Activated CD4-positive, alpha-beta T cell treated with anti-CD3 and anti-CD28 coated beads, Interleukin-2, amount 10 ng/mL, durations not matched to agents 24 days and 14 days (primary cell): ENCODE measurements around the gene ANKDD1B. TPM values are rescaled to one million over a fixed set of nuclear protein-coding genes. Genes with fewer than 3 reads are reported as not detected.
"Not testable (repeated sequence)": the region's sequence is repeated elsewhere in the genome, so short reads cannot be mapped to it uniquely, and the experiment has no call there.

Experiments used
- DNase-seq: peaks from one replicate; pipeline ENCODE4 v3.0.0; 2022
- H3K27ac Mint-ChIP-seq: one replicate; pipeline ENCODE4 v1.8.0; 2022; ENCODE audit warnings: mild to moderate bottlenecking, mixed read lengths
- H3K27me3 Mint-ChIP-seq: one replicate; pipeline ENCODE4 v1.8.0; 2022; ENCODE audit warnings: mixed read lengths
- H3K36me3 Mint-ChIP-seq: one replicate; pipeline ENCODE4 v1.8.0; 2022; ENCODE audit warnings: low read depth, mild to moderate bottlenecking, mixed read lengths
- H3K4me1 Mint-ChIP-seq: one replicate; pipeline ENCODE4 v1.8.0; 2021; ENCODE audit warnings: mixed read lengths
- H3K4me3 Mint-ChIP-seq: one replicate; pipeline ENCODE4 v1.8.0; 2022; ENCODE audit warnings: mild to moderate bottlenecking, moderate library complexity, mixed read lengths
- H3K9me3 Mint-ChIP-seq: one replicate; pipeline ENCODE4 v1.8.0; 2021; ENCODE audit warnings: mixed read lengths
- intact Hi-C: fragments of 100-400 bp; cut with micrococcal nuclease; formaldehyde crosslinking; loops from one replicate; pipeline ENCODE4 v1.15.1; 2023
- total RNA-seq: library from RNA; stranded (reverse); gene quantifications from 2 replicates; pipeline ENCODE4 v1.2.3, GENCODE V29; 2022

Gene ANKDD1B
- total RNA-seq, 1 donor from 2014 or later, result 0.40 TPM

- peaks cover 26% of the 10 kb centered on the region for H3K36me3 Mint-ChIP-seq
- H3K4me1 Mint-ChIP-seq, result peaks cover 8% of the 10 kb centered on the region
- peak; percentile 40 for DNase-seq
- no peaks in the 10 kb centered on the region for H3K27me3 Mint-ChIP-seq
- no peaks in the 10 kb centered on the region for H3K9me3 Mint-ChIP-seq
- intact Hi-C loops, result loop anchor here (1.0 kb wide), 1 partner anchor 8 kb away; no protein-coding TSS in a partner anchor
- peak overlapping the region; percentile 40 for H3K4me3 Mint-ChIP-seq
- H3K27ac Mint-ChIP-seq, result peak overlapping the region; percentile 69
These were observed 66.4 kb downstream of the ANKDD1B start for GRCh38 chr5:75677607-75678006.

GRCh38 chr5:75678155-75678554, 66.9 kb downstream of the ANKDD1B start:
- intact Hi-C loops, result loop anchor here (1.0 kb wide), 1 partner anchor 9 kb away; no protein-coding TSS in a partner anchor
- Mint-ChIP-seq H3K27ac (peak overlapping the region; percentile 69), H3K9me3 (no peaks in the 10 kb centered on the region), H3K36me3 (peaks cover 29% of the 10 kb centered on the region), H3K4me1 (peaks cover 8% of the 10 kb centered on the region), H3K27me3 (no peaks in the 10 kb centered on the region), H3K4me3 (no peak overlapping the region)
- DNase-seq, result peak; percentile 55

GRCh38 chr5:75681125-75681830, 70.0 kb downstream of the ANKDD1B start:
- no peak overlapping the region for H3K4me3 Mint-ChIP-seq
- DNase-seq, result no peak
- no peaks in the 10 kb centered on the region for H3K27me3 Mint-ChIP-seq
- no peaks in the 10 kb centered on the region for H3K9me3 Mint-ChIP-seq
- peaks cover 8% of the 10 kb centered on the region for H3K4me1 Mint-ChIP-seq
- intact Hi-C loops, result loop anchor here (1.0 to 2.0 kb wide), 2 partner anchors 344 to 444 kb away; partner anchors contain the start of genes ANKRD31 and HMGCR
- no peak overlapping the region for H3K27ac Mint-ChIP-seq
- H3K36me3 Mint-ChIP-seq, result peaks cover 23% of the 10 kb centered on the region

GRCh38 chr5:75685141-75685540, 73.9 kb downstream of the ANKDD1B start:
- no peaks in the 10 kb centered on the region for H3K4me1 Mint-ChIP-seq
- no peak overlapping the region for H3K4me3 Mint-ChIP-seq
- no peaks in the 10 kb centered on the region for H3K27me3 Mint-ChIP-seq
- no peak for DNase-seq
- no peak overlapping the region for H3K27ac Mint-ChIP-seq
- intact Hi-C loops, result no loop called here
- H3K36me3 Mint-ChIP-seq, result peaks cover 25% of the 10 kb centered on the region
- H3K9me3 Mint-ChIP-seq, result no peaks in the 10 kb centered on the region

- intact Hi-C loops, result no loop called here
- H3K4me1 Mint-ChIP-seq, result peaks cover 2% of the 10 kb centered on the region
- H3K36me3 Mint-ChIP-seq, result peaks cover 28% of the 10 kb centered on the region
- no peaks in the 10 kb centered on the region for H3K27me3 Mint-ChIP-seq
- no peak overlapping the region for H3K4me3 Mint-ChIP-seq
- no peaks in the 10 kb centered on the region for H3K9me3 Mint-ChIP-seq
- no peak for DNase-seq
- no peak overlapping the region for H3K27ac Mint-ChIP-seq
These were observed 75.2 kb downstream of the ANKDD1B start for GRCh38 chr5:75686480-75686879.

- peak; percentile 48 for DNase-seq
- peak overlapping the region; percentile 26 for H3K27ac Mint-ChIP-seq
- peaks cover 2% of the 10 kb centered on the region for H3K4me1 Mint-ChIP-seq
- H3K36me3 Mint-ChIP-seq, result peaks cover 39% of the 10 kb centered on the region
- H3K27me3 Mint-ChIP-seq, result no peaks in the 10 kb centered on the region
- no peak overlapping the region for H3K4me3 Mint-ChIP-seq
- intact Hi-C loops, result no loop called here
- no peaks in the 10 kb centered on the region for H3K9me3 Mint-ChIP-seq
These were observed 79.4 kb downstream of the ANKDD1B start for GRCh38 chr5:75690669-75691068.

- Mint-ChIP-seq H3K4me1 (peaks cover 6% of the 10 kb centered on the region), H3K27me3 (no peaks in the 10 kb centered on the region), H3K36me3 (peaks cover 40% of the 10 kb centered on the region), H3K4me3 (no peak overlapping the region), H3K9me3 (no peaks in the 10 kb centered on the region), H3K27ac (no peak overlapping the region)
- intact Hi-C loops, result no loop called here
- DNase-seq, result no peak
These were observed 83.5 kb downstream of the ANKDD1B start for GRCh38 chr5:75694781-75695180.

GRCh38 chr5:75695472-75696351, 84.5 kb downstream of the ANKDD1B start:
- H3K4me1 Mint-ChIP-seq, H3K9me3 Mint-ChIP-seq, H3K27ac Mint-ChIP-seq, intact Hi-C loops, H3K4me3 Mint-ChIP-seq, H3K27me3 Mint-ChIP-seq: not testable (repeated sequence)
- peak; percentile 36 for DNase-seq
- H3K36me3 Mint-ChIP-seq, result peaks cover 42% of the 10 kb centered on the region

GRCh38 chr5:75701856-75702255, 90.6 kb downstream of the ANKDD1B start:
- H3K27me3 Mint-ChIP-seq, result no peaks in the 10 kb centered on the region
- no peak overlapping the region for H3K27ac Mint-ChIP-seq
- intact Hi-C loops, result no loop called here
- H3K4me1 Mint-ChIP-seq, result peaks cover 9% of the 10 kb centered on the region
- peak; percentile 36 for DNase-seq
- no peak overlapping the region for H3K4me3 Mint-ChIP-seq
- H3K36me3 Mint-ChIP-seq, result peaks cover 53% of the 10 kb centered on the region
- no peaks in the 10 kb centered on the region for H3K9me3 Mint-ChIP-seq

GRCh38 chr5:75706016-75706415, 94.8 kb downstream of the ANKDD1B start:
- Mint-ChIP-seq H3K9me3 (no peaks in the 10 kb centered on the region), H3K4me1 (peaks cover 16% of the 10 kb centered on the region), H3K27ac (peak overlapping the region; percentile 10), H3K36me3 (peaks cover 48% of the 10 kb centered on the region), H3K4me3 (no peak overlapping the region), H3K27me3 (no peaks in the 10 kb centered on the region)
- intact Hi-C loops, result no loop called here
- DNase-seq, result peak; percentile 45

GRCh38 chr5:75706775-75707174, 95.5 kb downstream of the ANKDD1B start:
- Mint-ChIP-seq H3K9me3 (no peaks in the 10 kb centered on the region), H3K4me3 (no peak overlapping the region), H3K36me3 (peaks cover 47% of the 10 kb centered on the region), H3K27me3 (no peaks in the 10 kb centered on the region), H3K27ac (no peak overlapping the region), H3K4me1 (peaks cover 18% of the 10 kb centered on the region)
- intact Hi-C loops, result no loop called here
- DNase-seq, result peak; percentile 28

GRCh38 chr5:75707911-75708509, 96.8 kb downstream of the ANKDD1B start:
- Mint-ChIP-seq H3K36me3 (peaks cover 41% of the 10 kb centered on the region), H3K27me3 (no peaks in the 10 kb centered on the region), H3K4me1 (peaks cover 21% of the 10 kb centered on the region), H3K27ac (peak overlapping the region; percentile 34), H3K9me3 (no peaks in the 10 kb centered on the region), H3K4me3 (no peak overlapping the region)
- intact Hi-C loops, result no loop called here
- peak; percentile 44 for DNase-seq

- H3K4me3 Mint-ChIP-seq, result no peak overlapping the region
- peaks cover 37% of the 10 kb centered on the region for H3K4me1 Mint-ChIP-seq
- H3K27ac Mint-ChIP-seq, result peak overlapping the region; percentile 7
- no peak for DNase-seq
- intact Hi-C loops, result loop anchor here (10.0 kb wide), 1 partner anchor 656 kb away; the partner anchor contains the start of gene GCNT4
- H3K9me3 Mint-ChIP-seq, result no peaks in the 10 kb centered on the region
- peaks cover 42% of the 10 kb centered on the region for H3K36me3 Mint-ChIP-seq
- H3K27me3 Mint-ChIP-seq, result no peaks in the 10 kb centered on the region
These were observed 99.4 kb downstream of the ANKDD1B start for GRCh38 chr5:75710637-75711036.
